Psoas muscle (tissue), 8 donors: ENCODE data around the gene PABPC4L. TPM values are rescaled to one million over a fixed set of nuclear protein-coding genes. Genes with fewer than 3 reads are reported as not detected.

ENCODE experiments used
- ATAC-seq, 4 donors: fragments of 200-7000 bp; cut with Tn5 transposase; one replicate each; pipeline ENCODE4 v1.9.1; 2020; ENCODE audit warnings: moderate library complexity in 3 of 4, mild to moderate bottlenecking in 2 of 4
- DNase-seq, 2 donors: peaks; one replicate each; pipeline ENCODE4 v3.0.0-alpha.2; 2020
- H3K27ac ChIP-seq: fragments of 200-600 bp; one replicate; pipeline ENCODE4 v1.8.0; 2022
- H3K27me3 ChIP-seq, 3 donors: fragments of 200-600 bp in 1 of 3; one replicate each; pipeline versions ENCODE4 v1.6.1 to v1.8.0; 2013 to 2022; ENCODE audit warnings: low read length in 2 of 3, mild to moderate bottlenecking in 2 of 3, moderate library complexity in 1 of 3; ENCODE audit not compliant: insufficient read depth in 3 of 3
- H3K36me3 ChIP-seq, 2 donors: fragments of 200-600 bp in 1 of 2; one replicate each; pipeline versions ENCODE4 v1.6.1 to v1.8.0; 2013 to 2022; ENCODE audit warnings: low read depth in 1 of 2, mild to moderate bottlenecking in 1 of 2, moderate library complexity in 1 of 2; ENCODE audit not compliant: insufficient read depth in 1 of 2
- H3K4me1 ChIP-seq: fragments of 200-600 bp; one replicate; pipeline ENCODE4 v1.8.0; 2022
- H3K4me3 ChIP-seq: fragments of 200-600 bp; one replicate; pipeline ENCODE4 v1.8.0; 2022; ENCODE audit warnings: mild to moderate bottlenecking
- H3K9me3 ChIP-seq: fragments of 200-600 bp; one replicate; pipeline ENCODE4 v1.8.0; 2022
- WGBS, 3 donors: extraction: QIAGEN DNeasy Blood & Tissue Kit; methylation state at CpG; one replicate each; pipeline versions ENCODE4 v1.1.6 to v1.1.7; 2013; 5-methylcytosine and 5-hydroxymethylcytosine counted together
- intact Hi-C, 2 donors: fragments of 100-400 bp; cut with DNase I; formaldehyde crosslinking; loops; one replicate each; pipeline versions ENCODE4 v1.11.0 to v1.14.2; 2022
- long read RNA-seq, 2 donors: library from polyadenylated mRNA; unstranded; transcript quantifications; one replicate each; pipeline ENCODE4 v2.0.0, GENCODE V29; 2021
- polyA plus RNA-seq, 3 donors: library from polyadenylated mRNA; stranded (reverse); fragments of 200-250 nt; gene quantifications; one replicate each; pipeline ENCODE4 v1.2.3, GENCODE V29; 2013
- total RNA-seq, 4 donors: library from RNA; stranded (reverse); fragmentation: NEBNext Ultra II Directional in 2 of 4; extraction: Animal tissue kit (Norgen Biotek cat#: 25700) in 2 of 4; gene quantifications; one replicate each; pipeline versions ENCODE4 v1.2.1 to v1.2.4, GENCODE V29; 2021 to 2023
- TF ChIP-seq, protein P1 (sequence below): fragments of 200-600 bp; IDR thresholded peaks from one replicate; pipeline ENCODE4 v1.8.0; 2022; ENCODE audit warnings: antibody characterized with exemption
- donor health status: healthy with polysubstance abuse.
- donor health status: DM: no; HTN: no; CAD: no; lungs with moderate emphysema.
- donor health status: Bipolar disorder and iron deficiency.
- donor health status: healthy.
- donor health status: DM: yes; HTN: yes; CAD: no.
- donor health status: DM: no; HTN: no; CAD: no.
- donor health status: DM: no; HTN: no; CAD: no.
- donor health status: DM: yes; HTN: yes; CAD: no.

Gene PABPC4L
- under 1 TPM; 0.23 to 0.75 (median 0.35) TPM for total RNA-seq
- under 1 TPM; 0.14 to 0.20 (median 0.18) TPM for polyA plus RNA-seq
- long read RNA-seq, donor 1, result 0 reads
- long read RNA-seq, donor 2, result 0 reads

DNA sequence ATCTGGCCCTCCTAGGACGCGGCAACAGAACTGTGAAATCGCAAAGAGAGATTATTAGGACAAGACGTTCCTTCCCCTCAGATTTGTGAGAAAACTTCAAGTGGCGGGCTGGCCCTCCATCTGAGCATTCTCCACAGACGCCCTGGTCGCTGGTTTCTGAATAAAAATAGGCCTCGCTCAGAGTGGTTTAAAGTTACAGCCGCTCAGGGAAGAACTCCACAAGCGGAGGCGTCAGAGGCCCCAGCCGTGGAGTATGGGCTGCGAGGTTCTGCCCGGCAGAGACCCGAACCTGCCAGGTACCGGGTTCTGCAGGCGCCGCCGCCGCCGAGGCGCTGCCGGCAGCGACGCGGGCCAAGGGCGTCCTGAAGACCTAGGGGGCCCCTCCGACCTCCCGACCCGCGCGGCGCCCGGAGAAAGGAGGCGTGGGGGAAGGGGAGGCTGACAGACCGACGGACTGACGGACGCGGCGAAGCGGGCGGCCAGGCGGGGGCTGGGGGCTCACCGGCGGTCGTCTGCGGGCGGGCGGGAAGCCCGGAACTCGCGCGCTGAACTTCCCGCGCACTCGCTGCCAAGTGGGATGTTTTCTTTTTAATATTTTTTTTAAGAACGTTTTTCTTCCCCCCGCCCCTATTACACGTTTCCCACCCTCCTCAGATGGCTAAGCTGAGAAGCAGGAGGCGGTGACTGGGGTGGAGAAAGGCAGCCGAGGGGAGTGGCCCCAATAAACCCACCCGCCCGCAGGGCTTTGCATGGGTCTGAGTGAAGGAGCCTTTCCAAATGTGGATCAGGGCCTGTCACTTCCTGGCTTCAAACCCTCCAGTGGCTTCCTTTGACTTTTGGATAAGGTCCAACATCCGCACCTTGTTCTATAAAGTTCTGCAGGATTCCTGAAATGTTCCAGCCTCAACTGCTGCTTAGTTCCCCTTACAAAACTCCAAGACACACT lies at the start of gene PABPC4L:
Gene PABPC4L (minus strand): TSS at position 574 of the 946 bp plus-strand sequence. CDS start 770 bp downstream, outside the sequence.
- Histone ChIP-seq H3K9me3 (no peaks in the 10 kb centered on the region), H3K27ac (peak within 1 kb of the TSS; percentile 41), H3K27me3 (no peaks in the 10 kb centered on the region), H3K4me1 (no peaks in the 10 kb centered on the region), H3K36me3 (no peaks in the 10 kb centered on the region), H3K4me3 (peak within 1 kb of the TSS; percentile 68)
- TF ChIP-seq, protein P1, sequence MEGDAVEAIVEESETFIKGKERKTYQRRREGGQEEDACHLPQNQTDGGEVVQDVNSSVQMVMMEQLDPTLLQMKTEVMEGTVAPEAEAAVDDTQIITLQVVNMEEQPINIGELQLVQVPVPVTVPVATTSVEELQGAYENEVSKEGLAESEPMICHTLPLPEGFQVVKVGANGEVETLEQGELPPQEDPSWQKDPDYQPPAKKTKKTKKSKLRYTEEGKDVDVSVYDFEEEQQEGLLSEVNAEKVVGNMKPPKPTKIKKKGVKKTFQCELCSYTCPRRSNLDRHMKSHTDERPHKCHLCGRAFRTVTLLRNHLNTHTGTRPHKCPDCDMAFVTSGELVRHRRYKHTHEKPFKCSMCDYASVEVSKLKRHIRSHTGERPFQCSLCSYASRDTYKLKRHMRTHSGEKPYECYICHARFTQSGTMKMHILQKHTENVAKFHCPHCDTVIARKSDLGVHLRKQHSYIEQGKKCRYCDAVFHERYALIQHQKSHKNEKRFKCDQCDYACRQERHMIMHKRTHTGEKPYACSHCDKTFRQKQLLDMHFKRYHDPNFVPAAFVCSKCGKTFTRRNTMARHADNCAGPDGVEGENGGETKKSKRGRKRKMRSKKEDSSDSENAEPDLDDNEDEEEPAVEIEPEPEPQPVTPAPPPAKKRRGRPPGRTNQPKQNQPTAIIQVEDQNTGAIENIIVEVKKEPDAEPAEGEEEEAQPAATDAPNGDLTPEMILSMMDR, result no peak
- DNase-seq, result peak; percentile 26 to 54
- ATAC-seq, result peak; percentile 40 to 66 (median 52)
- 0 to 3% (median 2%) methylated on average over 41 to 65 of the region's 65 CpGs for WGBS, 3 donors
- intact Hi-C loops, result no loop called here

DNA sequence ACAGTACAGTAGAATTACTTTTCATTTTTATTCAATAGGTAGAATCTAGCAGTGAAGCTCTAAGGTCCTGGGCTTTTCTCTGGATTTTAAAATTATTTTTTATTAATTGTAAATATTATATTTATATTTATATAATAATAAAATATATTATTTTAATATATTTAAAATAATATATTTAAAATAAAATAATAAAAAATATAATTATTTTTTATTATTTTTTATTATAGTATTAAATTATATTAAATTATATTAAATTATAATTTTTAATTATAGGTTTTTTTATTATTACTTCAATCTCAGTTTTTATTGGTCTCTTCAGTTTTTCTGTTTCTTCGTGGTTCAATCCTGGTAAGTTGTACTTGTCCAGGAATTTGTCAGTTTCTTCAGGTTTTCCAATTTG lies 49.7 kb upstream of the PABPC4L start:
- DNase-seq (no peak), ATAC-seq (no peak)
- Histone ChIP-seq H3K9me3 (no peaks in the 10 kb centered on the region), H3K27ac (no peak overlapping the region), H3K36me3 (no peaks in the 10 kb centered on the region), H3K27me3 (no peaks in the 10 kb centered on the region), H3K4me1 (no peaks in the 10 kb centered on the region), H3K4me3 (no peak overlapping the region)
- intact Hi-C loops, result no loop called here
- WGBS, 3 donors, result 86 to 89% (median 88%) methylated on average over 1 of the region's 1 CpG
- TF ChIP-seq, protein P1, result no peak

DNA sequence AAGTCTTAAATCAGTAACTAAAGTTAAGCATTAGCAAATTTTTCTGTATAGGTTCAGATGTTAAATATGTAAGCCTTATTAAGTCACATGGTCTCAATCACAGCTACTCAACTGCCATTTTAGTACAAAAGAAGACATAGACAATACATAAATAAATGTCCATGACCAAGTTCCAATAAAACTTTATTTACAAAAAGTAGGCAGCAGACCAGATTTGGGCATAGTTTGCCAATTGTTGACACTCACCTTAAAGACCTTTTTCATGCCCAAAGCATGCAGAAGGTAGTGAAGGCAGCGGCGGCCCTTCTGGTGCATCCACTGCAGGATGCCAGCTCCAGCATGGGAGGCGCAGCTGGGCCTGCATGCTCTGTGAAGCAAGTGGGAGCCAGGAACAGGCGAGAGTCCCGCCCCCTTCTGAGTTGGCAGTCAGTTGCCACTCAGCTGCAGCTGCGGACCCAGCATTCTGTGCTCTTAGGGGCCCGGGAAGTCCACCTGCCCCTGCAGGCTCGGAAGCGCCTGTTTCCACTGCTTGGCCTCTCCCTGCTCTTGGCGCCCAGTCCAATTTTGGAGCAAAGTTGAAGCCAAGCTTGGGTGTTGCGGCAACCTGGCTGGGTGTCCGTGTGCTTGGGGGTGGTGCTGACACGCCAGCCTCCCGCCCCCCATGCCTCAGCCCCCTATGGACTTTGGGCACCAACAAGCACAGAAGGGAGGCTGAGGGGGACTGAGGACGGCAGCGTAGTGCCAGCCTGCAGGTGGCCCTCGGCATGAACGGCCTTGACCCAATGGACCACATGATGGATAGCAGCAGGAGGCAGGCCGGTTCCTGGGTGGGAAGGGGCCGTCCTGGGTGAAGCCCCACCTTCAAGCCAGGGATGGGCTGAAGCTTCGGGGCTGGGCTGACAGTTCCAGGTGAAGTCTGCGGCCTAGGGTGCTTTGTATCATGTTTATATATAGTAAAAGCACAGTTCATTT lies 42.4 kb upstream of the PABPC4L start:
- no peak overlapping the region for H3K27ac ChIP-seq
- H3K4me3 ChIP-seq, result no peak overlapping the region
- no peaks in the 10 kb centered on the region for H3K9me3 ChIP-seq
- DNase-seq (peak in 1 of 2 donors; percentile 47), ATAC-seq (peak in 1 of 4 donors; percentile 19)
- no peaks in the 10 kb centered on the region for H3K36me3 ChIP-seq
- intact Hi-C loops, result no loop called here
- no peaks in the 10 kb centered on the region for H3K27me3 ChIP-seq
- TF ChIP-seq, protein P1, result no peak
- WGBS, 3 donors, result 92 to 93% (median 93%) methylated on average over 21 to 22 of the region's 22 CpGs
- no peaks in the 10 kb centered on the region for H3K4me1 ChIP-seq

DNA sequence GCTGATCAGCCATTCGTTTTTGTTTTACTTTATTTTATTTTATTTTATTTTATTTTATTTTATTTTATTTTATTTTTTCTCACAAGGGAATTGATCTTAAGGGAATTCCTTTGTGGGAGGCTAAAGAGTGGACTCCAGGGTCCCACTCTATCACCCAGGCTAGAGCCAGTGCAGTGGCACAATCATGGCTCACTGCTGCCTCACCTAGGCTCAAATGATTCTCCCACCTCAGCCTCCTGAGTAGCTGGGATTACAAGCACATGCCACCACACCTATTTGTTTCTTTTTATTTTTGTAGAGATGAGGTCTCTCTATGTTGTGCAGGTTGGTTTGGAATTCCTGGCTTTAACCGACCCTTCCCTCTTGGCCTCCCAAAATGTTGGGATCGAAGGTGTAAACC lies 17.5 kb upstream of the PABPC4L start:
- H3K27me3 ChIP-seq, result no peaks in the 10 kb centered on the region
- TF ChIP-seq, protein P1, result no peak
- no peaks in the 10 kb centered on the region for H3K36me3 ChIP-seq
- 84 to 91% (median 91%) methylated on average over 3 of the region's 3 CpGs for WGBS, 3 donors
- ATAC-seq, result no peak
- no peak for DNase-seq
- H3K4me3 ChIP-seq, result no peak overlapping the region
- H3K4me1 ChIP-seq, result no peaks in the 10 kb centered on the region
- H3K9me3 ChIP-seq, result no peaks in the 10 kb centered on the region
- H3K27ac ChIP-seq, result no peak overlapping the region
- intact Hi-C loops, result no loop called here
